Cardiac muscle cell (in vitro differentiated cells and primary cell): ENCODE measurements around the gene JPH2. TPM values are rescaled to one million over a fixed set of nuclear protein-coding genes. Genes with fewer than 3 reads are reported as not detected.

ENCODE experiments used
- DNase-seq, 2 donors: peaks; one replicate each; pipeline versions ENCODE4 v3.0.0 to v3.0.0-alpha.2; 2010 to 2017; ENCODE audit warnings: low read depth in 1 of 2, low spot score in 1 of 2
- H3K27ac ChIP-seq: fragments of 200-600 bp; sonication (generic); 2 replicates; pipeline ENCODE4 v1.5.1; 2016
- H3K27me3 ChIP-seq: fragments of 200-600 bp; sonication (generic); 2 replicates; pipeline ENCODE4 v1.6.0; 2016; ENCODE audit warnings: control low read depth
- H3K36me3 ChIP-seq: fragments of 200-600 bp; sonication (generic); 2 replicates; pipeline ENCODE4 v1.5.1; 2016; ENCODE audit warnings: control low read depth
- H3K4me1 ChIP-seq: fragments of 200-600 bp; sonication (generic); 2 replicates; pipeline ENCODE4 v1.8.1; 2017; ENCODE audit warnings: low read depth, mild to moderate bottlenecking, mixed run types
- H3K4me3 ChIP-seq: fragments of 200-600 bp; sonication (generic); 2 replicates; pipeline ENCODE4 v1.5.1; 2016; ENCODE audit warnings: mild to moderate bottlenecking
- H3K9me3 ChIP-seq: fragments of 200-600 bp; sonication (generic); 2 replicates; pipeline ENCODE4 v1.5.1; 2017; ENCODE audit warnings: low read depth, mild to moderate bottlenecking, control low read depth
- CTCF ChIP-seq: IDR thresholded peaks from 2 replicates; pipeline ENCODE4 v1.5.1; 2012; ENCODE audit warnings: low read depth, mild to moderate bottlenecking, low read length
- polyA plus RNA-seq: library from polyadenylated mRNA; unstranded; fragments of >200 nt; fragmentation: Nextera tagmentation; extraction: Ambion mirVana; gene quantifications from 2 replicates; pipeline ENCODE4 v1.2.1, GENCODE V29; 2016
- total RNA-seq: library from RNA; depleted of rRNA; stranded (reverse); fragments of >200 nt; gene quantifications from 2 replicates; pipeline ENCODE4 v1.2.3, GENCODE V29; 2016

JPH2 gene
- total and polyA plus RNA-seq, 2 experiments from 2014 or later, result 97.2 to 205 TPM

GRCh38 chr20:44109951-44110361 is 77.0 kb downstream of the JPH2 start:
- peaks cover 18% of the 10 kb centered on the region for H3K36me3 ChIP-seq
- H3K4me3 ChIP-seq, result no peak overlapping the region
- no peaks in the 10 kb centered on the region for H3K9me3 ChIP-seq
- peak; percentile 54 for TF ChIP-seq CTCF
- peaks cover 3% of the 10 kb centered on the region for H3K4me1 ChIP-seq
- peak in 1 of 2 donors; percentile 74 for DNase-seq
- peak overlapping the region; percentile 32 for H3K27ac ChIP-seq
- H3K27me3 ChIP-seq, result no peaks in the 10 kb centered on the region

- H3K4me1 ChIP-seq, result peaks cover 3% of the 10 kb centered on the region
- H3K27ac ChIP-seq, result no peak overlapping the region
- H3K9me3 ChIP-seq, result no peaks in the 10 kb centered on the region
- H3K27me3 ChIP-seq, result no peaks in the 10 kb centered on the region
- TF ChIP-seq CTCF, result no peak
- no peaks in the 10 kb centered on the region for H3K36me3 ChIP-seq
- peak in 1 of 2 donors; percentile 7 for DNase-seq
- H3K4me3 ChIP-seq, result no peak overlapping the region
Measured at GRCh38 chr20:44106615-44107014, 80.4 kb downstream of the JPH2 start.

- DNase-seq, result peak; percentile 42 to 84
- no peaks in the 10 kb centered on the region for H3K27me3 ChIP-seq
- TF ChIP-seq CTCF, result no peak
Measured at GRCh38 chr20:44104798-44105517, 82.0 kb downstream of the JPH2 start.

GRCh38 chr20:44102582-44102981 is 84.4 kb downstream of the JPH2 start:
- Histone ChIP-seq H3K9me3 (no peaks in the 10 kb centered on the region), H3K27ac (no peak overlapping the region), H3K27me3 (no peaks in the 10 kb centered on the region), H3K4me1 (peaks cover 16% of the 10 kb centered on the region), H3K4me3 (no peak overlapping the region), H3K36me3 (no peaks in the 10 kb centered on the region)
- DNase-seq, result no peak
- TF ChIP-seq CTCF, result no peak

More at GRCh38 chr20:44104798-44105517, 82.0 kb downstream of the JPH2 start:
- Histone ChIP-seq H3K4me3 (no peak overlapping the region), H3K27ac (no peak overlapping the region), H3K9me3 (no peaks in the 10 kb centered on the region), H3K4me1 (peaks cover 7% of the 10 kb centered on the region), H3K36me3 (no peaks in the 10 kb centered on the region)

GRCh38 chr20:44099832-44100231 is 87.2 kb downstream of the JPH2 start:
- no peaks in the 10 kb centered on the region for H3K27me3 ChIP-seq
- H3K4me1 ChIP-seq, result peaks cover 14% of the 10 kb centered on the region
- no peaks in the 10 kb centered on the region for H3K9me3 ChIP-seq
- no peak for TF ChIP-seq CTCF
- peak overlapping the region; percentile 7 for H3K27ac ChIP-seq
- no peak for DNase-seq
- H3K4me3 ChIP-seq, result no peak overlapping the region
- H3K36me3 ChIP-seq, result no peaks in the 10 kb centered on the region
